ENCODE results near the gene CAMK2A.
"Not testable (repeated sequence)": the region's sequence is repeated elsewhere in the genome, so short reads cannot be mapped to it uniquely, and the experiment has no call there.

The CAMK2A gene

GRCh38 chr5:150249744-150250143, 39.8 kb downstream of the CAMK2A start:
- DNase-seq = no peak

- no peak for DNase-seq
These were observed 40.6 kb downstream of the CAMK2A start for GRCh38 chr5:150248946-150249345.

- not testable (repeated sequence) for DNase-seq
These were observed 41.1 kb downstream of the CAMK2A start for GRCh38 chr5:150248493-150248892.

- DNase-seq = no peak
These were observed 41.8 kb downstream of the CAMK2A start for GRCh38 chr5:150247726-150248125.

- no peak for DNase-seq
These were observed 42.7 kb downstream of the CAMK2A start for GRCh38 chr5:150246835-150247234.

GRCh38 chr5:150246429-150246828, 43.1 kb downstream of the CAMK2A start:
- no peak for DNase-seq

- DNase-seq = no peak
These were observed 43.8 kb downstream of the CAMK2A start for GRCh38 chr5:150245808-150246207.

- DNase-seq = no peak
These were observed 44.3 kb downstream of the CAMK2A start for GRCh38 chr5:150245111-150245789.

- no peak for DNase-seq
These were observed 45.4 kb downstream of the CAMK2A start for GRCh38 chr5:150244209-150244608.

- DNase-seq = no peak
These were observed 46.0 kb downstream of the CAMK2A start for GRCh38 chr5:150243590-150243989.

- no peak for DNase-seq
These were observed 47.2 kb downstream of the CAMK2A start for GRCh38 chr5:150242251-150242894.

GRCh38 chr5:150241298-150242160, 48.0 kb downstream of the CAMK2A start:
- no peak for DNase-seq

GRCh38 chr5:150239794-150240122, 49.8 kb downstream of the CAMK2A start:
- no peak for DNase-seq

GRCh38 chr5:150239099-150239793, 50.3 kb downstream of the CAMK2A start:
- no peak for DNase-seq

- no peak for DNase-seq
These were observed 50.9 kb downstream of the CAMK2A start for GRCh38 chr5:150238646-150239045.

GRCh38 chr5:150236981-150237754, 52.4 kb downstream of the CAMK2A start:
- DNase-seq = no peak

- no peak for DNase-seq
These were observed 53.3 kb downstream of the CAMK2A start for GRCh38 chr5:150236313-150236712.

- DNase-seq = no peak
These were observed 54.1 kb downstream of the CAMK2A start for GRCh38 chr5:150235500-150235854.

- no peak for DNase-seq
These were observed 54.7 kb downstream of the CAMK2A start for GRCh38 chr5:150234576-150235499.

- not testable (repeated sequence) for DNase-seq
These were observed 55.9 kb downstream of the CAMK2A start for GRCh38 chr5:150233706-150234105.

- DNase-seq = no peak
These were observed 58.7 kb downstream of the CAMK2A start for GRCh38 chr5:150230842-150231241.

All from NCI-H187 (cell line).